NCI-H524 (cell line): ENCODE data around the gene CDH15.

Source experiments
- DNase-seq, 2 experiments: peaks; one replicate each; lab custom pipeline; 2025; lab: John Stamatoyannopoulos, UW

The CDH15 gene

DNA sequence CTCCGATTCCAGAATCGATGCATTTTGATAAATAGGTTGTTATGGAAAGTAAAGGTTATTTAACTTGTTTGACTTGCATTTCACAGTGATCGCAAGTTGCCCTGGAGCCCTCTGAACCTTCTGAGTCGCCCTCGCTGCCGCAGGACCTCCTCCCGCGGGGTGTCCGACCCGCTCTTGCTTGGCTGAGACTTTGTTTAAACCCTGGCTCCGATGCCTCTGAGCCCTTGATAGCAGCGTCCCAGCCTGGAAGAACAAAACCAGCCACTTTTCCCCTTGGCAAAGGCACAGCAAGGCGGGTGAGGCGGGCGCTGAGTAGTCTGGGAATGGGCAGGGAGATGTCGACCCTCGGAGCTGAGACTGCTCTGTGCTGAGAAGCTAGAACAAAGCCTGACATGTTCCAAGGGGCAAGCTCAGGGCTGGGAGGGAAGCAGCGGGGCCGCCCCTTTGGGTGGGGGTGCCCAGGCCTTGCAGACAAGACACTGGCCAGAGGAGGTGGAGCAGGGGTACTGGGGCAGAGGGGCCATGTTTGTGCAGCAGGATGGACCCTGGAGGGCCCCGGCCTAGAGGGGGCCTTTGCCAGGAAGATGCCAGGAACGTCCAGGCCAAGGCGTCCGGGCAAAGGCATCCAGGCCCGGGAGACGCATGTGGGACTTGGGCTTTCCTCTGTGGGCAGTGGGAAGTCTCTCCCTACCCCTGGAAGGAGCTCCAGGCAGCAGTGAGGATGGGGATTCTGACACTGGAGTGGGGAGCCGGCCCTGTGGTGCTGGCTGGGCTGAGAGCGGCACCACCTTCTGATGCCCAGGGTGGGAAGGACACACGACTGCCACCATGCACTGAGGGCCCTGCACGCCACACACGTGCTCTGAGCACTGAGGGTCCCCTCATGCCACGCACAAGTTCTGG lies 30.3 kb upstream of the CDH15 start:
- no peak for DNase-seq

DNA sequence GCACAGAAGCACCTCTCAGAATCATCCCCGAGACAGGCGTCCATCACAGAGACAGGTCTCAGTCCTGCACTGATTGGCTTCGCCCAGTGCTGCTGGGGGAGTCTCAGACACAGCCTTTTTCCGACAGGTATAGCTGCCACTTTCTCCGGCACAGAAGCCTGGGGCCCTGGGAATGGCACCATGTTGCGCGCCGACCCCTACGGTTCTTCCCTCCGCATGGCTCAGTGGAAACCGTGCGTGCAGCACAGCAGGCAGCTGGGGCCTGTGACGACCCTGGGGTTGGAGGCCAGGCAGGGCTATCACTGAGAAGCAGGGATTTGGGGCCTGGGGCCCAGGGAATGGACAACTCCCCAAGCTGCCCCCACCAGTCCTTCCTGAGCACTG lies 29.7 kb upstream of the CDH15 start:
- no peak for DNase-seq

DNA sequence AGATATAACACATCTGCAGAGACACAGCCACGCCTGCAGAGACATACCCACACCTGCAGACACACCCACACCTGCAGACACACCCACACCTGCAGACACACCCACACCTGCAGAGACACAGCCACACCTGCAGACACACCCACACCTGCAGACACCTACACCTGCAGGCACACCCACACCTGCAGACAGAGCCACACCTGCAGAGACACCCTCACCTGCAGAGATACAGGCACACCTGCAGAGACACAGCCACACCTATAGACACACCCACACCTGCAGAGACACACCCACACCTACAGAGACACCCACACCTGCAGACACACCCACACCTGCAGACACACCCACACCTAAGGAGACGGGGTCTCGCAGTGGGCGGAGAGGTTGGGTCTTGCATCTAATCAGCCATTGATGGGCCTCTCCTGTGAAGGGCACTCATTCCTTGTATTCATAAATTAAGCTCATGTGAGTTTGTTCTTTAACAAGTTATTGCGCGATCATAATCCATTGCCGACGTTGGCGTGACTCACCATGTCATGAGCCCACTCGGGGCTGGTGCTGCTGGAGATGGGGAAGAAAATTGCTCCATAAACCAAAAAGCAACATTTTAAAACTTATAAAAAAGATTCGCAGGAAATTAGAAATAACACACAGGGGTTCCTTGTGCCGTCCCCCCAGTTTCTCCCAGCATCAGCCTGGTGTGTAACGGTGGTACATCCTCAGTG lies 28.9 kb upstream of the CDH15 start:
- DNase-seq: no peak

DNA sequence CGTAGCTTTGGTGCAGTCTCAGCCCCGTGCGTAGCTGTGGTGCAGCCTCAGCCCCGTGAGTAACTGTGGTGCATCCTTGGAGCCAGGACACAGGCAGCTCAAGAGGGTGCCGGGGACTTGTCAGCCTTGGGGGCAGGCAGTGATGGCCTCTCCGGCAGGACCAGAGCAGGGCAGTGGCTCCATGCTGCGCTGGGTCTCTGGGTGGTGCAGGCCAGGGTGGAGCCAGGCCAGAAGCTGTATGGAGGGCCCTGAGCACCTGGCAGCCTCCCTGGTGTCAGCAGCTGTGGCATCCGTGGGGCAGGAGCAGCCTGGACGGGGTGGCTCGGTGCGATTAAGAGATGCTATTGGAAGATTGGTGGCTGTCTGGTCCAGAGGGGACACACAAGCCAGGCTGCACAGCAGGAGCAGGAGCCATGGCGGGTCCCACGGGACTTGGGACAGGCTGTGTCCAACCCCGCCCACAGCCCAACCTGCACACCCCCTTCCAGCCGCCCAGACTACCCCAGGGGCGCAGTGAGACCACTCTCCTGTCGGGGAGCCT lies 28.3 kb upstream of the CDH15 start:
- no peak for DNase-seq

DNA sequence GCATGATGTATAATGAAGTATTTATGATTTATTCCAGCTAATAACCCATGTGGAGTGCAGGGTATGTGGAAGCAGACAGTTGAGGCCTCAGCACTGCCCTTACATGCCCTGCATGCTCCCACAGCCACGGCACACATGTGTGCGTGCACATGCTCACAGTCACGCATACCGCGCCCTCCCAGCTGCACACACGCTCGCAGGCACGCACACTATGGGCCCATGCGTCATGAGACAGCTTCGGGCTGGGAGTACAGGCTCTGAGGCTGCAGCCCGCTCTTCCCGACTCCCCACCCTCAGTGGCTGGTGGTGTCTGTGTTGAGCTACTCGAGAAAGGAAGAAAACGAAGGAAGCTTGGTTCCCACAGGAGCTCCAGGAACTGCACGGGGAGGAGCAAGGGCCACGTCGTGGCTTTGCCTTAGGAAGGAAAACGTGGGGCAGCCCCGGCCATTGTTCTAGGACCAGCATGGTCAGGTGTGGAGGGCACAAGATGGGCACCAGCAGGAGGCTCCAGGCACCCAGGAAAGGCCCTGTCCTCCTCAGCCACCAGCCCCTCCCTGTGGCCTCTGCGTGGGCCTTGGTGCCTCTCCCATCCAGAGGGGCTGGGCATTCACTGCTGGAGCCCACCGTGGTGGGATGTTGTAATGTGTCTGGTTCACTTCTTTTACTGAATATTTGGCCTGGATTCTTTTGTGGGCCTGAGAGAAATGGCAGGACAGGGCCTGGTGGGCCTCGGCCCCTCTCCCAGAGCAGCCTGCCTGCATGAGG lies 27.5 kb upstream of the CDH15 start:
- DNase-seq: no peak

DNA sequence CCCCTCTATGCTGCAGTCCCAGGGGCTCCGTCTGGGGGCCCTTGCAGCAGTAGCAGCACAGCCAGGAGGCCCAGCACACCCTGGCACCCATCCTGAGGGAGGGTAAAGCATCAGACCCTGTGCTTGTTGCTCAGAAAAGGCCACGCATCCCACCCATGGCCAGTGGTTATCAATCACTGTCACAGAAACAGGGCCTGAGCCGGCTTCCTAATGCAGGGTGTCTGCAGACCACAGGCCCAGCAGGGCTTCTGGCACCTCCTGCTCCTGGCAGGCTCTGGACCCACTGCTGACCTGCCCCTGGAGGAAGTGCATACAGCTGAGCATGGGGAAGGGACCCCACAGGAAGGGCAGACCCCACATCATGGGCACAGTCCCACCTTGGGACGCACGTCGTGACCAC lies 26.9 kb upstream of the CDH15 start:
- DNase-seq: no peak

DNA sequence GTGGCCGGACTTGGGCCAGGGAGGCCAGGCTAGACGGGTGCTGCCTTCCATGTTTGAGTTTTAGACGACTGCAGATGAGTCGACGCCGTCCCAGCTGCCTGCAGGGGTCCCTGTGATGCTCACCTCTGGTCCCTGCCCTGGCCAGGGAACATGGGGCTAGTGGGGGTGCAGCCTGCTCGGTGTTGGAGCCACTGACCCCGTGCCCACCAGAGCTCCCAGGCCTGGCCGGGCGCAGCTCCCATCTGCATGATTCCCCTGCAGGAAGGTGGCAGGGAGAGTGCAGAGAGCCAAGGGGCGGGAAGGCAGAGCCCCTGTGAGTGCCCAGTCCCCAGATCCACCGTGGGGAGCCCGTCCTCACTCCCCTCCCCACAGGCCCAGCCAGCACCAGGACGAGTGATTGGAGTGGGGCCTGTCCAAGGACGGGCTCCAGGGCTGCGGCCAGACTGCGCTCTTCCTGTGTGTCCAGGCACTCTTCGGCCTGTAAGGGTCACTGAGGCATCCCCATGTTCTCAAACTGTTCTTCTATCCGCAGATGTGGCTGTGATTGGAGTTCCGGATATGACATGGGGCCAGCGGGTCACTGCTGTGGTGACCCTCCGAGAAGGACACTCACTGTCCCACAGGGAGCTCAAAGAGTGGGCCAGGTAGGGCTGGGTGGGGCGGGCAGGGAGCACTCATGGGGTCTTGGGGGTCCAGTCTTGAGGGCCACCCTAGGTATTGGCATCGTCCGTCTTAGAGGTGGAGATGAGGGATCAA lies 26.0 kb upstream of the CDH15 start:
- no peak for DNase-seq

DNA sequence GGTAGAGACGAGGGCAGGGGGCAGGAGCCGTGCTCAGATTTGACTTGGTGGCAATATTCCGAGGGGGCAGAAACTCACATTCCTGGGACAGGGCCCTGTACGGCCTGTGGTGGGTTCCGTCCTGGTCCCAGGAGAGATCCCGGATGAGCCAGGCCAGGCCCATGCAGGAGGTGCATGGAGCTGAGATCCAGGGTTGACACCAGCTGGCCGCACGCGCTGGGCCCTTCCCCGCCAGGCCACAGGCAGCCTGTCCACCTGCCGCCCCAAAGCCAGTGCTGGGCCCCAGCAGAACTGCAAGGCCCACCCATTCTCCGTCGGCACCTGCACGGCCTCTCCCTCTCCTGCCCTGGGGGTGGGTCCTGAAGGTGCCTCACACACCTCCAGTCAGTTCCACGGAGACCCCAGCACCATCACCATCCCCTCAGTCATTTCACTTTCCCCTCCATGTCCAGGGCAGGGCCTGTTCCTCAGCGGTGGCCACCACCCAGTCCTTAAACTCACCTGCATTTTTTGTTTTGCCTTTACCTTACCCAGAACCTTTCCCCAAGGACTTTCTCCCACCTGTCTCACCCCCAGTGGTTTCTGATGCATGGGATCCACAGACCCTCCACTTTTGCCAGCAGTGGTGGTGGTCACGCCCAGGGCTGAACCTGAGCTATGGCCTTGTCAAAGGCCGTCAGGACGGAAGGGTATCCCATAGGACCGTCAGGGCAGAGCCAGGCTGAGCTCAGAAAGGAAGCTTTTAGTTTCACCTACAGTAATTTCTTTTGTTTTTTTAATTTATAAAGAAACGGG lies 25.1 kb upstream of the CDH15 start:
- DNase-seq: no peak

DNA sequence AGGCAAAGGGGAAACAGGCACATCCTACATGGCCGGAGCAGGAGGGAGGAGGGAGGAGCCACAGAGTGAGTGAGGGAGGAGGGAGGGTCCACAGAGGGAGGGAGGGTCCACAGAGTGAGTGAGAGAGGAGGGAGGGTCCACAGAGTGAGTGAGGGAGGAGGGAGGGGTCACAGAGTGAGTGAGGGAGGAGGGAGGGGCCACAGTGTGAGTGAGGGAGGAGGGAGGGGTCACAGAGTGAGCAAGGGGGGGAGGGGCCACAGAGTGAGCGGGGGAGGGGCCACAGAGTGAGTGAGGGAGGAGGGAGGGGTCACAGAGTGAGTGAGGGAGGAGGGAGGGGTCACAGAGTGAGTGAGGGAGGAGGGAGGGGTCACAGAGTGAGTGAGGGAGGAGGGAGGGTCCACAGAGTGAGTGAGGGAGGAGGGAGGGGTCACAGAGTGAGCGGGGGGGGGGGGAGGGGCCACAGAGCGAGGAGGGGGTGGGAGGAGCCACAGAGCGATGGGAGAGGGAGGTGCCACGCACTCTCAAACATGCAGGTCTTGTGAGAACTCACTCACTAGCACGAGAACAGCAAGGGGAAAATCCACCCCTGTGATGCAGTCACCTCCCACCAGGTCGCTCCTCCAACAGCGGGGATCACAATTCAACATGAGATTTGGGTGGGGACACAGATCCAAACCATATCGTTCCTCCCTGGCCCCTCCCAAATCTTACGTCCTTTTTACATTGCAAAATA lies 24.3 kb upstream of the CDH15 start:
- no peak for DNase-seq

DNA sequence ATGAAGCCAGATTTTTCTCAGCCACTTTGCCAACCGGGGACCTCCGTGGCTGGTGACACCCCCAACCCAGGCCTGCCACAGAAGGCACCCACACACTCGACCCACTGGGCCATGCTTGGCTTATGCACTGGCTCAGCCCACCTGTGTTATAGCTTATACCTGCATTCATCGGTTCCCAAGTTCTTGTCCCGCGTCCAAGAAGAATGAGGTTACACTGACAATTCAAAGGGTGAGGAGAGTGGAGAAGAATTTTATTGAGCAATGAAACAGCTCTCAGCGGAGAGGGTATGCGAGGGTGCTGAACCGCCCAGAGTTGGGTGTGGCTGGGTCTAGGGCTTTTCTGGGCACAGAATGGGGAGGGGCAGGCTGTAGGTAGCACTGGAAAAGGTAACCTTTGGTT lies 22.2 kb upstream of the CDH15 start:
- DNase-seq: no peak

DNA sequence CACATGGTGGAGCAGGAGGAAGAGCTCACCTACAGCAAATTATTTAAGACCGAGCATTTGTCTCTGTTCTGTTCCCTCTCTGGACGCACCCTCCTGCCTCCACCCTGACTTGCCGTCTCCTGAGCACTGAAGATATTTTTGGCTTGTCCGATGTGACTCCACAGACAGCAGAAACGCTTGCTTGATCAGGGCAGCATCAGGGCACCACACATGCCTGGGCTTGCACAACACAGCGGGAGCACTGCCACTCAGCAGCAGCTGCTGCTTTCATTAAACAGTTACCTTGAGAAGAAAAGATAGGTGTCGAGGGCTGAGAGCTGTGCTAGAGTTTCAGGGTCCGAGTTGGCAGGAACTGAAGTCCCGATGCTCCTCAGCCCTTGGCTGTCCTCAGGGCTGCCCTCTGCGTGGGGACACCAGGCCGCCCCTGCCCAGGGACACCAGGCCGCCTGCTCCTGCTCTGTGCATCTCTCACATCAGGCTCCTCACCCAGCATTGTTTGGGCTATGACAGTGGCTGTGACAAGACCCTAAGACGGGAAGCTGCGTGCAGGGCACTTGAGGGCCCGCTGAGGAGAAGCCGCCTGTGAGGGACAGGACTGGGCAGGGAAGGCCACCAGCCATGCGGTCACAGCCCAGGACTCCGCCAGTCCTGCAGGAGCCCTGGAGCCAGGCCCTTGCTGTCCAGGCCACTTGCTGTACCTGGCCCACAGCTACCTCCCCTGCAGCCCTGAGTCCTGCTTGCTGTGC lies 21.3 kb upstream of the CDH15 start:
- DNase-seq: peak in 1 of 2 experiments; percentile 34

DNA sequence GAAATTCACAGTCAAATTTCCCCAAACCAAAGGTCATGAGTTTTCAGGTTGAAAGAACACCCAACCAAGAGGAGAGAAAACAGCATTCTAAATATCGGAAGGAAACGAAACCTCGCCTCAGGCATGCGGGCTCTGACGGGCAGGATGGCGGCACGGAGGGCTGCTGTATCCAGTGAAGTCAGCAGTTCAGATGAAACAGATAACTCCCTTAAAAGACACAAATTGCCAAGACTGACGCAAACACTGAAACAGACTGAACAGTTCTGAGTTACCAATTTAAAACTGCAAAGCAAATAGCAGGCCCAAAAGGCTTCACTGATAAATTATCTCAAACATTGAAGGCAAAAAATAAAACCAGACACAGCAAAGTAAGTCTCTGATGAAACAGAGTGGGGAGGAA lies 20.6 kb upstream of the CDH15 start:
- no peak for DNase-seq

DNA sequence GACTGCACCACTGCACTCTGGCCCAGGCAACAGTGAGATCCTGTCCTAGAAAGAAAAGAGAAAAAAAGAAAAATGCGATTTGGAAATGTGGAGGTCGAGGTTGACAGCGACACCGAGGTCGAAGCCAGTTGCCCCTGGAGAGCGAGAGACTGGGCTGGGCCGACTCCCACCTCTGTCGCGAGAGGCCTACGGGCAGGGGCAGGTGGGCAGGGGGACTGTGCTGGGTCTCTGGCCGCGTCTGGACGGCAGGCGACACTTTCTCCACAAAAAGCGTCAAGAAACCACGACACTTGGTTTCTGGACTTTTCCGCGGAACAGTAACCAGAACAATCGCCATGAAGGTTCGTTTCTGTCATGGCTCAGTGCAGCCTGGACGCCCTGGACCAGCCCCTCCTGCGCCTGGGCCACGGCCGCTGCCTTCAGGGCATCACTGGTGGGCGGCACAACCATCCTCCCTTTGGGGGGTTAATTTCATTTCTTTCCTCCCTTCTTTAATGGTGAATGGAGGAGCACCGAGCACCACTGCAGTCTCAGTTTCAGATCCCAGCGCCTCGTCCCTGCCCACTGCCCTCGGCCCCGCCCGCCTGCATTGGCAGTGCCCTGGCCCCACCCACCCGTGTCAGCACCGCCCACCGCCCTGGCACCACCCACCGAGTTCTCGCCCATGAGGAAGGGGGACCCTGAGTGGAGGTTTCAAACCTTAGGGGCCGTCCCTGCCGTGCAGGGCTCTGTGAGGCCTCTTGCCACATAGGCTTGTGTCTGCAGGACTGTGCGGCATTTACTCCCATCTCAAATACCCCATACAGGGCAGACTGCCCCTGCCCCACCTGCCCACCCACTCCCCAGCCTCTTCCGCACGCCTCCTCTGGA lies 18.5 kb upstream of the CDH15 start:
- no peak for DNase-seq

DNA sequence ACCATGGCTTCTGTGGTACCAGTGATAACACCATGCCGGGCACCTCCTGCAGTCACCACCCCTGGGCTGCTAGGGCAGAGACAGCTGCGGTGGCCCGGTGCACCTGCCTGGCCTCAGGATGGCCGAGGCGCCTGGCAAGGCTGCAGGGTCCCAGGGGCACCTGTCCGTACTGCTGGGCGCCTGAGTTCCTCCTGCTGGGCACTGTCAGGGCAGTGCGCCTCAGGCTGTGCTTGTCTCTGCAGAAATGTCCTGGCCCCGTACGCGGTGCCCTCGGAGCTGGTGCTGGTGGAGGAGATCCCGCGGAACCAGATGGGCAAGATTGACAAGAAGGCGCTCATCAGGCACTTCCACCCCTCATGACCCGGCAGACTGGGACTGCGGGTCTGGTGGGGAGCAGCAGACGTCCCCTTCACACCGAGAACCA lies 17.7 kb upstream of the CDH15 start:
- DNase-seq: no peak

DNA sequence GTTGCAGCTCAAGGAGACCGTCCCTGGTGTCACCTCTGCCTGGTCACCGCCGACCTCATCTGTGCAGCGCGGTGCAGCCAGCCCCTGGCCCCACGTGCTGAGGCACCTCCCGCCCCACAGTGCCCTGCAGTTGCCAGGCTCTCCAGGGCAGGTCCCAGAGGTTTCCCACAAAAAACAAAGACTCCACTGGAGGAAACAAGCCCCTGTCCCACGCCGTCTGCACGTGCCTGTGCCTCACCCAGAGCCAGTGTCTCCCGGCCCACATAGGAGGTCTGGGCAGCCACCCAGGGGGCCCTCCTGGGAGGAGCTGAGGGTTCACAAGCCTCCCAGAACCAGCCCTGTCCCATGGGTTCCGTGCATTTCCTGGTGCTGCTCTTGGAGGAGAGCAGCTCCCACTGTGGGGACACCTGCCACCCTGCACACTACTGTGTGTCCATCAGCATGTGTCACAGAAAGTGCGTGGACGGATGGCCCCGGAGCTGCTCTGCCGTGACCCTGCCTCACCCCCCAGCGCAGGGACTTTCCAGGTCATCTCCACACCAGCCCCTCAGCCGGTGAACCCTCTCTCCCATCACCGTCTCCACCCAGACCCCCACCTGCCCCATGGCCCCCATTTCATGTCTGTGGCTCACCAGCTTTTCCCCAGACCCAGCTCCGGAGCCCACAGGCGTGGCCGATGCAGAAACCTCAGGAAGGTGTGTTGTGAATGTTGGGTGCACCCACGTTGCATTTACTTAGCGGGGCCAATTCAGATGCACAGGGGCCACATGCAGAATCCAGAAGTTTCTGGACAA lies 17.0 kb upstream of the CDH15 start:
- no peak for DNase-seq

DNA sequence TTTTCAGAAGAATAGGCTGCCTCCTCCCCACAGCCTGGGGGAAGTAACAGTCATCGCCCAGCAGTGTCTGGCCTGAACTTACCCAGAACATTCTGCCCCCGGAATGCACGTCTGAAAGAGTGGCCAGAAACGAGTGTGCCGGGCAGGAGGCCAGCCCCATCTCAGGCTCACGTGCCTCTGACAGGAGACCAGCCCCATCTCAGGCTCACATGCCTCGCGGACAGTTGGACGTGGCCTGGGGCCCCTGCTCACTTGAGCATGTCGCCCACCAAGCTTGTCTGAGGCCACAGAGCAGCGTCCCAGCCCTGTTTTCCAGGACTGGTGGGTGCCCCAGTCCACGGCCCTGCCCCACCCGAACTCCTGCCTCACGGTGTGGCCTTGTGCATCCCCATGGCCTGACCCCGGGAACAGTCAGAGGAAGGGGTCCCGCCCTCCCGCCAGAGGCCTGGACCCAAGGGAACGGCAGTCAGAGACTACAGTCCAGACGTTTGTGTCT lies 16.3 kb upstream of the CDH15 start:
- DNase-seq: no peak
